CD4-positive, alpha-beta memory T cell (primary cell): Measurements from ENCODE around the gene BTBD18. TPM values are rescaled to one million over a fixed set of nuclear protein-coding genes. Genes with fewer than 3 reads are reported as not detected.

Experiments
- polyA plus RNA-seq, 2 donors: library from polyadenylated mRNA; unstranded; fragments of 300-500 nt; fragmentation: Illumina TruSeq; gene quantifications; one replicate each; pipeline ENCODE4 v1.2.3, GENCODE V29; 2021
- total RNA-seq, 2 experiments: library from RNA; stranded (reverse); gene quantifications; one replicate each; pipeline ENCODE4 v1.2.3, GENCODE V29; 2021

The BTBD18 gene
- total and polyA plus RNA-seq, 4 experiments from 2014 or later, result 0.34 to 0.44 TPM; not detected in 2

Other genes starting within 250 kb of the BTBD18 start
- gene SLC43A1, start 236.1 kb downstream of the BTBD18 start, total RNA-seq, result 10 to 100 TPM; 18.1 to 21.7 TPM
- gene SLC43A1, start 236.1 kb downstream of the BTBD18 start, polyA plus RNA-seq, result 10 to 100 TPM; 14.8 to 19.1 TPM
- gene TIMM10, start 221.1 kb downstream of the BTBD18 start, total RNA-seq, result 10 to 100 TPM; 30.4 to 34.6 TPM
- gene TIMM10, start 221.1 kb downstream of the BTBD18 start, polyA plus RNA-seq, result 10 to 100 TPM; 53.1 to 62.1 TPM
- gene SMTNL1, start 214.2 kb downstream of the BTBD18 start, total RNA-seq, result not detected
- under 1 TPM in 1 of 2 donors, not detected in 1; 0.55 TPM for gene SMTNL1, start 214.2 kb downstream of the BTBD18 start, polyA plus RNA-seq
- 10 to 100 TPM; 79.7 to 82.9 TPM for gene UBE2L6, start 184.1 kb downstream of the BTBD18 start, total RNA-seq
- gene UBE2L6, start 184.1 kb downstream of the BTBD18 start, polyA plus RNA-seq, result 100 to 1,000 TPM; 257 to 320 TPM
- not detected for gene SERPING1, start 154.1 kb downstream of the BTBD18 start, total RNA-seq
- not detected for gene SERPING1, start 154.1 kb downstream of the BTBD18 start, polyA plus RNA-seq
- gene YPEL4, start 101.9 kb downstream of the BTBD18 start, total RNA-seq, result 10 to 100 TPM; 11.8 to 12.6 TPM
- under 1 TPM in 1 of 2 donors, not detected in 1; 0.23 TPM for gene YPEL4, start 101.9 kb downstream of the BTBD18 start, polyA plus RNA-seq
- 10 to 100 TPM; 14.1 to 16.0 TPM for gene CLP1, start 94.1 kb downstream of the BTBD18 start, total RNA-seq
- gene CLP1, start 94.1 kb downstream of the BTBD18 start, polyA plus RNA-seq, result 10 to 100 TPM in 1 of 2 donors, 1 to 10 TPM in 1; 9.6 to 22.5 TPM
- 10 to 100 TPM; 73.2 to 75.8 TPM for gene ZDHHC5, start 83.7 kb downstream of the BTBD18 start, total RNA-seq
- 10 to 100 TPM; 30.4 to 44.6 TPM for gene ZDHHC5, start 83.7 kb downstream of the BTBD18 start, polyA plus RNA-seq
- gene MED19, start 39.6 kb downstream of the BTBD18 start, total RNA-seq, result 10 to 100 TPM; 15.2 TPM
- 10 to 100 TPM; 17.4 to 20.2 TPM for gene MED19, start 39.6 kb downstream of the BTBD18 start, polyA plus RNA-seq
- 10 to 100 TPM; 63.6 to 67.1 TPM for gene TMX2, start 39.2 kb downstream of the BTBD18 start, total RNA-seq
- 10 to 100 TPM; 77.9 to 88.5 TPM for gene TMX2, start 39.2 kb downstream of the BTBD18 start, polyA plus RNA-seq
- 100 to 1,000 TPM; 102 to 113 TPM for gene SELENOH, start 10.3 kb downstream of the BTBD18 start, total RNA-seq
- 100 to 1,000 TPM; 186 to 223 TPM for gene SELENOH, start 10.3 kb downstream of the BTBD18 start, polyA plus RNA-seq
- 10 to 100 TPM; 10.3 to 11.1 TPM for gene CTNND1, start 10.0 kb upstream of the BTBD18 start, total RNA-seq
- 1 to 10 TPM in 1 of 2 donors, under 1 TPM in 1; 0.91 to 1.6 TPM for gene CTNND1, start 10.0 kb upstream of the BTBD18 start, polyA plus RNA-seq